PC-3 (cell line): ENCODE results near the gene THSD7A.

ENCODE experiments used
- CTCF ChIP-seq: fragments of 300-600 bp; sonication (generic); conservative IDR thresholded peaks from 2 replicates; pipeline ENCODE4 v1.5.1; 2017; ENCODE audit warnings: antibody characterized with exemption, low read depth, mild to moderate bottlenecking, low read length
- EZH2 ChIP-seq: fragments of 300-600 bp; sonication (generic); IDR thresholded peaks from one replicate; pipeline ENCODE4 v1.6.1; 2017; ENCODE audit warnings: antibody characterized with exemption, mild to moderate bottlenecking, low read length; ENCODE audit not compliant: unreplicated experiment
- EZH2phosphoT487 ChIP-seq: fragments of 300-600 bp; sonication (generic); IDR thresholded peaks from 2 replicates; pipeline ENCODE4 v1.6.1; 2018; ENCODE audit warnings: mild to moderate bottlenecking, antibody characterized with exemption, low read length, borderline replicate concordance

- TF ChIP-seq CTCF, result no peak
- no peak for TF ChIP-seq EZH2
- TF ChIP-seq EZH2phosphoT487, result no peak
These were observed 64.8 kb downstream of the THSD7A start for GRCh38 chr7:11767148-11767547.
